Colonic mucosa (tissue), 4 donors: ENCODE data around the gene ITPK1. TPM values are rescaled to one million over a fixed set of nuclear protein-coding genes. Genes with fewer than 3 reads are reported as not detected.

ENCODE experiments used
- DNase-seq: peaks from one replicate; pipeline ENCODE4 v3.0.0-alpha.2; 2020
- H3K27ac ChIP-seq: fragments of 200-600 bp; one replicate; pipeline ENCODE4 v1.8.0; 2021
- H3K27me3 ChIP-seq: fragments of 200-600 bp; one replicate; pipeline ENCODE4 v1.8.0; 2021
- H3K36me3 ChIP-seq: fragments of 200-600 bp; one replicate; pipeline ENCODE4 v1.8.0; 2021
- H3K4me1 ChIP-seq: fragments of 200-600 bp; one replicate; pipeline ENCODE4 v1.8.0; 2021; ENCODE audit warnings: mild to moderate bottlenecking
- H3K4me3 ChIP-seq: fragments of 200-600 bp; one replicate; pipeline ENCODE4 v1.8.0; 2021
- H3K9ac ChIP-seq, 2 donors: one replicate each; pipeline ENCODE4 v1.7.0; 2013; ENCODE audit warnings: control low read depth in 2 of 2, low read depth in 2 of 2, low read length in 2 of 2
- H3K9me3 ChIP-seq: fragments of 200-600 bp; one replicate; pipeline ENCODE4 v1.8.0; 2021
- CTCF ChIP-seq: fragments of 200-600 bp; IDR thresholded peaks from one replicate; pipeline ENCODE4 v1.8.0; 2022; ENCODE audit warnings: antibody characterized with exemption, mild to moderate bottlenecking
- intact Hi-C: fragments of 100-400 bp; cut with DNase I; formaldehyde crosslinking; loops from one replicate; pipeline ENCODE4 v1.14.1; 2022
- total RNA-seq, 2 donors: library from RNA; stranded (reverse); fragmentation: NEBNext Ultra II Directional in 1 of 2; extraction: Animal tissue kit (Norgen Biotek cat#: 25700) in 1 of 2; gene quantifications; one replicate each; pipeline ENCODE4 v1.2.1, GENCODE V29; 2021
- donor health status: healthy.
- donor health status: DM: no; HTN: no; CAD: no.
- donor health status: DM: no; HTN: no; CAD: no.

The ITPK1 gene
- total RNA-seq, 2 donors from 2014 or later, result 118 to 134 TPM

- Histone ChIP-seq H3K4me3 (no peak overlapping the region), H3K36me3 (no peaks in the 10 kb centered on the region), H3K27me3 (no peaks in the 10 kb centered on the region), H3K9ac (no peak overlapping the region), H3K9me3 (no peaks in the 10 kb centered on the region), H3K4me1 (no peaks in the 10 kb centered on the region), H3K27ac (no peak overlapping the region)
- intact Hi-C loops, result no loop called here
- TF ChIP-seq CTCF, result no peak
- DNase-seq, result no peak
Measured at GRCh38 chr14:92997343-92998061, 118.2 kb downstream of the ITPK1 start.

- H3K9me3 ChIP-seq, result no peaks in the 10 kb centered on the region
- no peak overlapping the region for H3K27ac ChIP-seq
- no peak overlapping the region for H3K9ac ChIP-seq
- no peaks in the 10 kb centered on the region for H3K27me3 ChIP-seq
- H3K4me1 ChIP-seq, result no peaks in the 10 kb centered on the region
- TF ChIP-seq CTCF, result no peak
- DNase-seq, result no peak
- no peak overlapping the region for H3K4me3 ChIP-seq
- intact Hi-C loops, result no loop called here
- no peaks in the 10 kb centered on the region for H3K36me3 ChIP-seq
Measured at GRCh38 chr14:92995620-92996019, 120.1 kb downstream of the ITPK1 start.

GRCh38 chr14:92994942-92995341 is 120.8 kb downstream of the ITPK1 start:
- H3K36me3 ChIP-seq, result no peaks in the 10 kb centered on the region
- no peaks in the 10 kb centered on the region for H3K4me1 ChIP-seq
- TF ChIP-seq CTCF, result no peak
- no peak overlapping the region for H3K4me3 ChIP-seq
- no peaks in the 10 kb centered on the region for H3K9me3 ChIP-seq
- intact Hi-C loops, result no loop called here
- H3K27ac ChIP-seq, result no peak overlapping the region
- H3K27me3 ChIP-seq, result no peaks in the 10 kb centered on the region
- H3K9ac ChIP-seq, result no peak overlapping the region
- DNase-seq, result no peak

GRCh38 chr14:92994131-92994676 is 121.5 kb downstream of the ITPK1 start:
- Histone ChIP-seq H3K9me3 (no peaks in the 10 kb centered on the region), H3K27ac (no peak overlapping the region), H3K4me3 (no peak overlapping the region), H3K27me3 (no peaks in the 10 kb centered on the region), H3K36me3 (no peaks in the 10 kb centered on the region), H3K4me1 (no peaks in the 10 kb centered on the region), H3K9ac (no peak overlapping the region)
- intact Hi-C loops, result no loop called here
- TF ChIP-seq CTCF, result no peak
- DNase-seq, result no peak

GRCh38 chr14:92993302-92993701 is 122.4 kb downstream of the ITPK1 start:
- Histone ChIP-seq H3K27me3 (no peaks in the 10 kb centered on the region), H3K4me3 (no peak overlapping the region), H3K9me3 (no peaks in the 10 kb centered on the region), H3K27ac (no peak overlapping the region), H3K36me3 (no peaks in the 10 kb centered on the region), H3K9ac (no peak overlapping the region), H3K4me1 (no peaks in the 10 kb centered on the region)
- intact Hi-C loops, result no loop called here
- DNase-seq, result no peak
- TF ChIP-seq CTCF, result no peak
